Panc1 (cell line): ENCODE measurements around the gene RASEF. TPM values are rescaled to one million over a fixed set of nuclear protein-coding genes. Genes with fewer than 3 reads are reported as not detected.

Source experiments
- ATAC-seq: fragments of 200-7000 bp; cut with Tn5 transposase; 2 replicates; pipeline ENCODE4 v1.9.1; 2020; ENCODE audit warnings: mild to moderate bottlenecking, moderate library complexity
- BruUV-seq: library from RNA; stranded (reverse); fragments of 400-500 nt; replicated peaks from 2 replicates; lab custom pipeline; 2021; lab: Mats Ljungman, UMichigan
- CTCF ChIA-PET: fragments of 300-600 bp; sonication (Branson Sonifier 250); formaldehyde crosslinking; loops from one replicate; lab custom pipeline; 2022; ENCODE audit warnings: antibody characterized with exemption; lab: Charles Lee
- POLR2A ChIA-PET: fragments of 300-600 bp; sonication (Branson Sonifier 250); formaldehyde crosslinking; loops from one replicate; lab custom pipeline; 2022; ENCODE audit warnings: antibody characterized with exemption; lab: Charles Lee
- DNase-seq: peaks from one replicate; pipeline ENCODE4 v3.0.0-alpha.2; 2010; ENCODE audit warnings: low read depth, low spot score
- H3K27ac ChIP-seq: 2 replicates; pipeline ENCODE4 v1.5.1; 2011; ENCODE audit warnings: mild to moderate bottlenecking, low read length, inconsistent platforms
- H3K27me3 ChIP-seq: fragments of 200-500 bp; sonication (Bioruptor generic); 2 replicates; pipeline ENCODE4 v1.6.0; 2014; ENCODE audit warnings: low read length, inconsistent platforms; ENCODE audit not compliant: control insufficient read depth, insufficient read depth
- H3K36me3 ChIP-seq: fragments of 200-500 bp; sonication (Bioruptor generic); 2 replicates; pipeline ENCODE4 v1.5.1; 2014; ENCODE audit warnings: inconsistent platforms, mild to moderate bottlenecking, low read length, moderate library complexity; ENCODE audit not compliant: control insufficient read depth, insufficient read depth
- H3K4me1 ChIP-seq: 2 replicates; pipeline ENCODE4 v1.5.1; 2011; ENCODE audit warnings: inconsistent platforms, mild to moderate bottlenecking, low read length, moderate library complexity; ENCODE audit not compliant: control insufficient read depth, insufficient read depth
- H3K4me3 ChIP-seq, 2 experiments: 2 replicates each; pipeline ENCODE4 v1.5.1; 2011 to 2012; ENCODE audit warnings: low read depth in 2 of 2, low read length in 2 of 2, mild to moderate bottlenecking in 2 of 2, inconsistent platforms in 1 of 2, moderate library complexity in 1 of 2
- H3K9me3 ChIP-seq: fragments of 200-500 bp; sonication (Bioruptor generic); 2 replicates; pipeline ENCODE4 v1.5.1; 2014; ENCODE audit warnings: low read depth, mild to moderate bottlenecking, inconsistent platforms, low read length, moderate library complexity; ENCODE audit not compliant: control insufficient read depth, insufficient read depth
- POLR2AphosphoS5 ChIP-seq: IDR thresholded peaks from 2 replicates; pipeline ENCODE4 v1.6.1; 2012; ENCODE audit warnings: mild to moderate bottlenecking, low read depth, low read length, moderate library complexity
- SIN3A ChIP-seq: IDR thresholded peaks from 2 replicates; pipeline ENCODE4 v1.6.1; 2012; ENCODE audit warnings: low read depth, mild to moderate bottlenecking, low read length, moderate library complexity, borderline replicate concordance; ENCODE audit not compliant: insufficient read depth
- TCF7L2 ChIP-seq: IDR thresholded peaks from 2 replicates; pipeline ENCODE4 v1.6.1; 2011; ENCODE audit warnings: mild to moderate bottlenecking, low read depth, low read length, inconsistent platforms
- in situ Hi-C: cut with HindIII; loops from 2 replicates; pipeline ENCODE4 v1.10.0; 2016; ENCODE audit warnings: low sequenced_read_pairs, low pct_unique_long_range_greater_than_20kb
- intact Hi-C: fragments of 100-400 bp; cut with micrococcal nuclease; formaldehyde crosslinking; loops from one replicate; pipeline ENCODE4 v1.10.0; 2022; ENCODE audit not compliant: unreplicated experiment
- total RNA-seq: library from RNA; stranded (reverse); gene quantifications from one replicate; pipeline ENCODE4 v1.2.1, GENCODE V29; 2021; ENCODE audit not compliant: unreplicated experiment
- TF ChIP-seq, protein P1 (sequence below): fragments of 450-650 bp; IDR thresholded peaks from 2 replicates; pipeline ENCODE4 v1.5.1; 2017; ENCODE audit warnings: mild to moderate bottlenecking
- TF ChIP-seq, protein P2 (sequence below), 2 experiments: IDR thresholded peaks; 2 replicates each; pipeline ENCODE4 v1.6.1; 2011 to 2012; ENCODE audit warnings: low read depth in 2 of 2, control low read depth in 1 of 2, low read length in 1 of 2, mild to moderate bottlenecking in 1 of 2, moderate library complexity in 1 of 2; ENCODE audit not compliant: insufficient read depth in 1 of 2

RASEF gene
- total RNA-seq, 1 experiment from 2014 or later: 2.9 TPM

DNA sequence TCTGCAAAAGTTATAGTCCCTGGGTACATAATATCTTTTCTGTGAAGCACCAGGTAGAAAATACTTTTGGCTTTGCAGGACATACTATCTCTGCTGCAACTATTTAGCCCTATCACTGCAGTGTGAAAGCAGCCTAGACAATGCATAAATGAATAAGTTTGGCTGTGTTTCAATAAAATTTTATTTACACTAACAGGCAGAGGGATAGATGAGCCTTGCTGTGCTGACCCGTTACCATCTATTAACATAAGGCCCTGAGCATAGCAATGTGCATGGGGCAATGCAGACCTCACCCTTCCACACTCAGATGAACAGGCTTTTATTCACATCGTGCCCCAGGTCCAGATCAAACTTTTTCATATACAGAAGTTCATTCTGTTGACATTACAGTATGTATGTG lies 27.8 kb downstream of the RASEF start:
- no peak overlapping the region for H3K27ac ChIP-seq
- intact Hi-C loops (no loop called here), in situ Hi-C loops (no loop called here)
- TF ChIP-seq POLR2AphosphoS5: no peak
- TF ChIP-seq TCF7L2: no peak
- no peak for TF ChIP-seq SIN3A
- TF ChIP-seq, protein P1, sequence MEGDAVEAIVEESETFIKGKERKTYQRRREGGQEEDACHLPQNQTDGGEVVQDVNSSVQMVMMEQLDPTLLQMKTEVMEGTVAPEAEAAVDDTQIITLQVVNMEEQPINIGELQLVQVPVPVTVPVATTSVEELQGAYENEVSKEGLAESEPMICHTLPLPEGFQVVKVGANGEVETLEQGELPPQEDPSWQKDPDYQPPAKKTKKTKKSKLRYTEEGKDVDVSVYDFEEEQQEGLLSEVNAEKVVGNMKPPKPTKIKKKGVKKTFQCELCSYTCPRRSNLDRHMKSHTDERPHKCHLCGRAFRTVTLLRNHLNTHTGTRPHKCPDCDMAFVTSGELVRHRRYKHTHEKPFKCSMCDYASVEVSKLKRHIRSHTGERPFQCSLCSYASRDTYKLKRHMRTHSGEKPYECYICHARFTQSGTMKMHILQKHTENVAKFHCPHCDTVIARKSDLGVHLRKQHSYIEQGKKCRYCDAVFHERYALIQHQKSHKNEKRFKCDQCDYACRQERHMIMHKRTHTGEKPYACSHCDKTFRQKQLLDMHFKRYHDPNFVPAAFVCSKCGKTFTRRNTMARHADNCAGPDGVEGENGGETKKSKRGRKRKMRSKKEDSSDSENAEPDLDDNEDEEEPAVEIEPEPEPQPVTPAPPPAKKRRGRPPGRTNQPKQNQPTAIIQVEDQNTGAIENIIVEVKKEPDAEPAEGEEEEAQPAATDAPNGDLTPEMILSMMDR: no peak
- TF ChIP-seq, protein P2, sequence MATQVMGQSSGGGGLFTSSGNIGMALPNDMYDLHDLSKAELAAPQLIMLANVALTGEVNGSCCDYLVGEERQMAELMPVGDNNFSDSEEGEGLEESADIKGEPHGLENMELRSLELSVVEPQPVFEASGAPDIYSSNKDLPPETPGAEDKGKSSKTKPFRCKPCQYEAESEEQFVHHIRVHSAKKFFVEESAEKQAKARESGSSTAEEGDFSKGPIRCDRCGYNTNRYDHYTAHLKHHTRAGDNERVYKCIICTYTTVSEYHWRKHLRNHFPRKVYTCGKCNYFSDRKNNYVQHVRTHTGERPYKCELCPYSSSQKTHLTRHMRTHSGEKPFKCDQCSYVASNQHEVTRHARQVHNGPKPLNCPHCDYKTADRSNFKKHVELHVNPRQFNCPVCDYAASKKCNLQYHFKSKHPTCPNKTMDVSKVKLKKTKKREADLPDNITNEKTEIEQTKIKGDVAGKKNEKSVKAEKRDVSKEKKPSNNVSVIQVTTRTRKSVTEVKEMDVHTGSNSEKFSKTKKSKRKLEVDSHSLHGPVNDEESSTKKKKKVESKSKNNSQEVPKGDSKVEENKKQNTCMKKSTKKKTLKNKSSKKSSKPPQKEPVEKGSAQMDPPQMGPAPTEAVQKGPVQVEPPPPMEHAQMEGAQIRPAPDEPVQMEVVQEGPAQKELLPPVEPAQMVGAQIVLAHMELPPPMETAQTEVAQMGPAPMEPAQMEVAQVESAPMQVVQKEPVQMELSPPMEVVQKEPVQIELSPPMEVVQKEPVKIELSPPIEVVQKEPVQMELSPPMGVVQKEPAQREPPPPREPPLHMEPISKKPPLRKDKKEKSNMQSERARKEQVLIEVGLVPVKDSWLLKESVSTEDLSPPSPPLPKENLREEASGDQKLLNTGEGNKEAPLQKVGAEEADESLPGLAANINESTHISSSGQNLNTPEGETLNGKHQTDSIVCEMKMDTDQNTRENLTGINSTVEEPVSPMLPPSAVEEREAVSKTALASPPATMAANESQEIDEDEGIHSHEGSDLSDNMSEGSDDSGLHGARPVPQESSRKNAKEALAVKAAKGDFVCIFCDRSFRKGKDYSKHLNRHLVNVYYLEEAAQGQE (IDR thresholded peaks at IDR 0.05; ENCODE audit: insufficient read depth in 1 of 2, low read depth in 2 of 2, low read length in 1 of 2): no peak
- DNase-seq: no peak
- no peaks in the 10 kb centered on the region for H3K4me1 ChIP-seq
- no peaks in the 10 kb centered on the region for H3K9me3 ChIP-seq
- ChIA-PET CTCF (no interaction called here), POLR2A (no interaction called here)
- no peaks in the 10 kb centered on the region for H3K36me3 ChIP-seq
- BruUV-seq: no TSS peak
- no peak overlapping the region for H3K4me3 ChIP-seq
- no peak for ATAC-seq
- no peaks in the 10 kb centered on the region for H3K27me3 ChIP-seq

DNA sequence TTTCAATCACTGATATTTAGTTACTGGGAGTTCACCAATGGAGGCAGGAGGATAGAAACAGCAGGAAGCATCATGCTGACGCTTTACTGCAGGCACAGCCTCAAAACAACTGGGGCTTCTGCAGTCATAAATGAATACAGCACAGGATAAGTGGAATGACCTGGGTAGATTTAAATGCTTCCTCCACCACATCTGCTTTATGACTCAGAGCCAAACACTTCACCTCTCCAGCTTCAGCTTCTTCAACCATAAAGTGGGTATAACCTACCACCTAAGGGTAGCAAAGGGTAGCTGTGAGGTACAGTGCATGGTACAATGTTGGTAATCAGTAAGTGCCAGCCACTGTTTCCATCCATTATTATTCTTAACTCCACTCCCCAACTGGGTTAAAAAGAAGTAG lies 28.4 kb downstream of the RASEF start:
- DNase-seq (no peak), ATAC-seq (no peak)
- Histone ChIP-seq H3K36me3 (no peaks in the 10 kb centered on the region), H3K4me1 (no peaks in the 10 kb centered on the region), H3K27me3 (no peaks in the 10 kb centered on the region), H3K9me3 (no peaks in the 10 kb centered on the region), H3K4me3 (no peak overlapping the region), H3K27ac (no peak overlapping the region)
- BruUV-seq: no TSS peak
- in situ Hi-C loops: no loop called here
- ChIA-PET POLR2A (no interaction called here), CTCF (no interaction called here)
- TF ChIP-seq SIN3A: no peak
- TF ChIP-seq, protein P1: no peak
- no peak for TF ChIP-seq TCF7L2
- TF ChIP-seq POLR2AphosphoS5: no peak
- TF ChIP-seq, protein P2 (IDR thresholded peaks at IDR 0.05; ENCODE audit: insufficient read depth in 1 of 2, low read depth in 2 of 2, low read length in 1 of 2): no peak
- intact Hi-C loops: no loop called here
